SIG-M5 treated with dmso at 0.1 percent for 504 hours (cell line): ENCODE data around the gene ATP12A.

ENCODE experiments used
- DNase-seq: peaks from one replicate; lab custom pipeline; 2025; ENCODE audit not compliant: unreplicated experiment; lab: John Stamatoyannopoulos, UW

Gene ATP12A

GRCh38 chr13:24662195-24663088 lies 17.8 kb upstream of the ATP12A start:
- DNase-seq, result no peak

- no peak for DNase-seq
Observed at GRCh38 chr13:24663089-24663395, 17.2 kb upstream of the ATP12A start.

- DNase-seq, result no peak
Observed at GRCh38 chr13:24663586-24663985, 16.6 kb upstream of the ATP12A start.

GRCh38 chr13:24664726-24665409 lies 15.3 kb upstream of the ATP12A start:
- no peak for DNase-seq

GRCh38 chr13:24668511-24668910 lies 11.7 kb upstream of the ATP12A start:
- DNase-seq, result no peak

GRCh38 chr13:24668955-24669582 lies 11.1 kb upstream of the ATP12A start:
- no peak for DNase-seq

GRCh38 chr13:24670174-24670573 lies 10.0 kb upstream of the ATP12A start:
- DNase-seq, result no peak

- peak; percentile 50 for DNase-seq
Observed at GRCh38 chr13:24670961-24671381, 9.2 kb upstream of the ATP12A start.

GRCh38 chr13:24671386-24672113 lies 8.7 kb upstream of the ATP12A start:
- peak; percentile 54 for DNase-seq

- DNase-seq, result no peak
Observed at GRCh38 chr13:24672141-24673132, 7.8 kb upstream of the ATP12A start.

GRCh38 chr13:24675806-24676570 lies 4.2 kb upstream of the ATP12A start:
- DNase-seq, result no peak

- DNase-seq, result peak; percentile 34
Observed at GRCh38 chr13:24678151-24678550, 2.1 kb upstream of the ATP12A start.

GRCh38 chr13:24679686-24680085 lies 522 bp upstream of the ATP12A start:
- no peak for DNase-seq

GRCh38 chr13:24680921-24681604 lies 855 bp downstream of the ATP12A start:
- DNase-seq, result no peak

GRCh38 chr13:24681930-24682329 lies 1.7 kb downstream of the ATP12A start:
- DNase-seq, result no peak

- DNase-seq, result no peak
Observed at GRCh38 chr13:24682353-24682752, 2.1 kb downstream of the ATP12A start.

GRCh38 chr13:24683351-24683750 lies 3.1 kb downstream of the ATP12A start:
- no peak for DNase-seq

GRCh38 chr13:24683838-24684599 lies 3.8 kb downstream of the ATP12A start:
- DNase-seq, result peak; percentile 65
